COLO668 (cell line): ENCODE results near the gene NDUFA11.

ENCODE experiments used
- DNase-seq: peaks from one replicate; lab custom pipeline; 2025; ENCODE audit not compliant: unreplicated experiment; lab: John Stamatoyannopoulos, UW

Gene NDUFA11

DNA sequence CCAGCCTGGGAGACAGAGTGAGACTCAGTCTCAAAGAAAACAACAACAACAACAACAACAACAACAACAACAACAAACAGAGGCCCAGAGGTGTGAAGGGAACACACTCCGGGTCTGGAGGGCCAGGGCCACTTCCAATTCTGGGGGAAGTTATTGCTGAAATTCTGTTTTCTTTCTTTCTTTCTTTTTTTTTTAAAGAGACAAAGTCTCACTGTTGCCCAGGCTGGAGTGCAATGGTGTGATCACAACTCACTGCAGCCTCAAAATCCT lies 7.0 kb upstream of the NDUFA11 start:
- DNase-seq = no peak

DNA sequence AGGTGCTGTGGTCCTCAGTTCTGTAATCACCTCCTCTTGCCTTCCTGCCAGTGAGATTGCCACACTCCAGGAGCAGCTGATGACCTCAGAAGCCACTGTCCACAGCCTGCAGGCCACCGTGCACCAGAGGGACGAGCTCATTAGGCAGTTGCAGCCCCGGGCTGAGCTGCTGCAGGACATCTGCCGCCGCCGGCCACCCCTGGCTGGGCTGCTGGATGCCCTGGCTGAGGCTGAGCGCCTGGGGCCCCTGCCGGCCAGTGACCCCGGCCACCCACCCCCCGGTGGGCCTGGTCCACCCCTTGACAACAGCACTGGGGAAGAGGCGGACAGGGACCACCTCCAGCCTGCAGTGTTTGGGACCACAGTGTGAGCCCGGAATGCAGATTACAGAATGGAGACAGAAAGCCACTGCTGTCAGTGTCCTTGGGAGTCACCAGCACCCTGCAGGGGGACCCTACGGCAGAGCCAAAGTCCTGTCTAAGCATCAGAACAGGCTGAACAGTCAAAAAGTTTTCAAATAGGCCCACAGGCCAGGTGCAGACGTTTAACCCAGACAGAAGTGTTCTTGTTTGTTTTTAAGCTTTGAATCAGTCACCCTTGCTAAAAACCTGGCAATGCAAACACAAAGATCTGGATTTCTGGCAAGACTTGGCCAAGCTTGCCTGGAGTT lies 5.3 kb upstream of the NDUFA11 start:
- no peak for DNase-seq

DNA sequence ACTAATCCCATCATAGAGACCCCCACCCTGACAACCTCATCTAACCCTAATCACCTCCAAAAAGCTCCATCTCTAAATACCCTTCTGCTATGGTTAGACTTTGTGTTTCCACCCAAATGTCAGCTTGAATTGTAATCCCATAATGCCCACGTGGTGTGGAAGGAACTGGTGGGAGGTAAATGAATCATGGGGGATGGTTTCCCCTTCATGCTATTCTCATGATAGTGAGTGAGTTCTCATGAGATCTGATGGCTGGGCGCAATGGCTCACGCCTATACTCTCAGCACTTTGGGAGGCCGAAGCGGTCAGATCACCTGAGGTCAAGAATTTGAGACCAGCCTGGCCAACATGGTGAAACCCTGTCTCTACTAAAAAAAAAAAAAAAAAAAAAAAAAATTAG lies 3.7 kb upstream of the NDUFA11 start:
- DNase-seq = no peak

DNA sequence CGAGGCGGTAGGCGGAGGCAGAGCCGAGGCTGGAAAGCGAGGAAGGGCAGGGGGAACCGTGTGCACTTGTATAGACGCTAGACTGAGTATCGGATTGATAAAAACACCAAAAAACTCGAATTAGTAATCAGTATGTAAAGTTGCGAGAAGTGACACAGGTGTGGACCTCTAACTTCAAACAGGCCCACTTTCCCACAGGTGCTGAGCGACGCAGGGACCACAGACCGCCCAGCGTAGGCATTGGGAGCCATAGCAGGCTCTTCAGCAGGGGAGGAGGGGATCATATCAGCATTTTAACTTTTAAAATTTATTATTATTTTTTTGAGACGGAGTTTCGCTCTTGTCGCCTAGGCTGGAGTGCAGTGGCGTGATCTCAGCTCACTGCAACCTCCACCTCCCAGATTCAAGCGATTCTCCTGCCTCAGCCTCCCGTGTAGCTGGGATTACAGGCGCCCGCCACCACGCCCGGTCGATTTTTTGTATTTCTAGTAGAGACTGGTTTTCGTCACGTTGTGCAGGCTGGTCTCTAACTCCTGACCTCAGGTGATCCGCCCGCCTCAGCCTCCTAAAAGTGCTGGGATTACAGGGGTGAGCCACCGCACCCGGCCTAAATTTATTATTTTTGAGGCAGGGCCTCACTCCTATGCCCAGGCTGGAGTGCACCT lies 1.7 kb upstream of the NDUFA11 start:
- no peak for DNase-seq

DNA sequence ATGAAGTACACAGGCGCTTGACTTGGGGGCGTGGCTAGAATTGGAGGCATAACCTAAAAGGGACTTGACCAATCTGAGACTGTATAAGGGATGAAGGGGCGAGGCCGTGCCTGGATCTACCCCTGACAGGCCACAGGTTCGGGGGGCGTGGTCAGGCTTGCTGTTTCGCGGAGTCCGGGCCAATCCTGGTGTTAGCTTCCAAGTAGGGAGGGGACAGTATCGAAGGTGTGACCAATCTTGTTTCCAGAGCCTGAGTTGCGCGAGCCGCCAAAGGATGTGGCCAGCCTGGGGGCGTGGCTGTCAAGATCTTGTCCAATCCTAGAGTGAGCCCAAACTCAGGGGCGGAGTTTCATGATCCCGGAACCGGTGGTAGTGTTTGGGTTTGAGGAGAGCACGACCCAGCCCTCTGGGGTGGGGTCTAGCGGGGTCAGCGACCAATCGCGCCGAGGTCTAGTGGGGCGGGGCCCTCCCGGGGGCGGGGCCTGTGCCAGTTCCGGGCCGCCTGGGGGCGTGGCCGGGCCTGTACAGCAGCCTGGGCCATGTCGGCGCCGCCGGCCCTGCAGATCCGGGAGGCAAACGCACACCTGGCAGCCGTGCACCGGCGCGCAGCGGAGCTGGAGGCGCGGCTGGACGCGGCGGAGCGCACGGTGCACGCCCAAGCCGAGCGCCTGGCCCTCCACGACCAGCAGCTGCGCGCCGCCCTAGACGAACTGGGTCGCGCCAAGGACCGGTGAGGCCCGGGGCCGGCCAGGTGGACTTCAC lies 943 bp upstream of the NDUFA11 start, which contains the start of gene VMAC:
TSS of gene VMAC (plus strand) at position 521 of the 762 bp plus-strand sequence. CDS start at position 540, 19 bp downstream.
- DNase-seq = peak; percentile 100

DNA sequence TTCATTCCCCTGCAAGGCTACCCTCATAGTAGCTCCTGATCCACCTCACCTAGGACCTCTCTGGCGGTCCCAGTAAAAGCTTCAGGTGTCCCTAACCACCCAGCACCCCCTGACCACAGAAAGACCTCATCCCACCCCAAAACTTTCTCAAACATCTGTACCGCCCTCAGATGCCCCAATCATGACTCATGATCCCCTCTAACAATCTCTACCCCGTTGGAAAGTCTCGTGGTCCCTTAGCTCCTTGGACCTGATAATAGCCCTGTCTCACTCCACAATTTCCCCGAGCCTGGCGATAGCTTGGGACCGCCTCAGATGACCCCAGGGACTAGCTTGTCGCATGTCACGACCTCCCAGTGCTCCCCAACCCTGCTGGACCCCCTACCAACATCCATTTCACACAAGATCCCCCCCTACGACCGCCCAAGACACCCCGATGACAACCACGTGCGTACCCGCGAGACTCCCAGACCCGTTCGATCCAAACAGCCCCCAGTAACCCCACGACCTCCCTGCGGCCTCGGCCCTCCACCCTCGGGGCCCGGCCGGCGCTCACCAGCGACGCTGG lies 450 bp downstream of the NDUFA11 start:
- DNase-seq = no peak

DNA sequence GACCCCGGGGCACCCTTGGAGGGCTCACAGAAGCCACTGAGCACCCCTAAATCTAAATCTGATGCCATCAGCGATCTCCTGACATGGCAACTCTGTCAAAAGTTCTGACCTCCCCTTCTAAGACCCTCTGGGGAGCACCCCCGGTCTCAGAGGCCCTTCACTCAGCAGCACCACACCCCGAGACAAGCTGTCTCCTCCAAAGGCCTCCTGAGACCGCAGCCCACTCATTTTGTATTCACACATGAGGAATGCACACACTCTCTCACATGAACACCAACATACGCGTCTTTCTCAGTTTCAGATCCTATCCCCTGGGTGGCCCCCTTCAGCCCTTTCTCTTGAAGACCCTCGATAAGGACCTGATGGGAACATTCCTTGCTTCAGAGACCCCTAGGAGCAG lies 2.6 kb downstream of the NDUFA11 start:
- DNase-seq = no peak

DNA sequence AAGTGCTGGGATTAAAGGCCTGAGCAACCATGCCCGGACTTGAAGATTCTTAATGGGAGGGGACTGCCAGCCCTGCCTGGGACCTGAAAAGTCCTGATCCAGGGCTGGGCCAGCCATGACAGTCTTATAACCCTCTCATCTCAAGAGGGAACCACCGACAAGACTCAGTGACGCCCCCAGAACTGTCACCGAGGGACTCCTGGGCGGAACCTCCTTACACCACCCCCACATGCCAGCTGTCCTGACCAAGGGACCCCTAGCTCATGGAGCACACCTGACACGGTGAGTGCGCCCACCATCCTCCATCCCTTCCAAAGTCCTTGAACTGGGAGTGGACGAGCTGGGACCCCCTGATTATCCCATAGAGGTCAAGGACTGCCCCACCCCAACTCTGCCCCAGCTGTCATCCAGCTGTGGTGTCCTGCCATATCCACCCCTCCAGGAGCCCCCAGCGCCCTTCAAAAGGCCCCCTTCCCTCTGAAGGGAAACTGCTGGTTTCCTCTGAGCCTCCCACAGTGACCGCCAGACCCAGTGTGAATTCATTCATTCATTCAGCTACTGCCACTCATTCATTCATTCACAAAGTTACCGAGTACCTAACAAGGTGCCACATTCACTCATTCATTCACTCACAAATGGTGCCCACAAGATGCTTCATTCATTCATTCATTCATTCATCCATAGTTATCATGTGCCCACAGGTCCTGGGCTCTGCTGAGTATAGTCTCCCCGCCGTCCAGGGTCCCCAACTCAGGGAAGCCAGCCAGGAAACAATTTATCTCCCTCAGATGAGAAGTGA lies 3.7 kb downstream of the NDUFA11 start:
- no peak for DNase-seq

DNA sequence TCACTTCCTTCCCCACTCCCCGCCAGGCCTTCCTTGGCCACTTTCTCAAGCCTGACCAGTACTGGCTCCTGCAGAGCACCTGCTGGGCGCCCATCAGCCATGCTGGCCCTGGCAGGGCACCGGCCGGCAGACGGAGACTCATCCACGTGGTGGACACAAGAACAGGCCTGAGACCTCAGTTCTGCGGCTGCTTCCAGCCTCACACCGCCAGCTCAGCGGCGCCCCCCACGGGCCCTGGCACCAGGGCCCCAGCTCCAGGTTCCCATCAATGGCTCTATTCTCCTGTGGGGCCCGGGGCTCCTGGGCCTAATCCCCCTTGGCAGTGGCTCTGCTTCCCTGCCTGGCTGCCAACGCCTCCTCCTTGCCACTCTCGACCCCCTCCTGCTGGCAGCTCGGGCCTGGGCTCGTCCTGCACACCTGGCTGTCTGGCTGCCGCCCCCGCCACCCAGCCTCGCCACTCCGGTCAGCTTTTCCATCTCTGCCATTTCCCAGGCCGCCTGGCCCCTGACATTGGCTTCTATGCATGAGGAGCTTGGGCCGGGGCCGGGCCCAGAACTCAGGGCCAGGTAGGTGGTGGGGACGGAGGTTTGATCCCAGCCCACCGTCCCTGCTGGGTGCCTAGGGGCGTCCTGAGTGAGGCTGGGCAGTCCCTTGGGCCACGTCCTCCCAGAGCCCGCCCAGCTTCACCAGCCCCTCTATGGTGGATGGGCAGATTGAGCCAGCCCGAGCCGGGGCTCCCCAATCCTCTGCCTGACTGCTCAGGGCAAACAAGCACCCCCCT lies 6.2 kb downstream of the NDUFA11 start:
- no peak for DNase-seq

DNA sequence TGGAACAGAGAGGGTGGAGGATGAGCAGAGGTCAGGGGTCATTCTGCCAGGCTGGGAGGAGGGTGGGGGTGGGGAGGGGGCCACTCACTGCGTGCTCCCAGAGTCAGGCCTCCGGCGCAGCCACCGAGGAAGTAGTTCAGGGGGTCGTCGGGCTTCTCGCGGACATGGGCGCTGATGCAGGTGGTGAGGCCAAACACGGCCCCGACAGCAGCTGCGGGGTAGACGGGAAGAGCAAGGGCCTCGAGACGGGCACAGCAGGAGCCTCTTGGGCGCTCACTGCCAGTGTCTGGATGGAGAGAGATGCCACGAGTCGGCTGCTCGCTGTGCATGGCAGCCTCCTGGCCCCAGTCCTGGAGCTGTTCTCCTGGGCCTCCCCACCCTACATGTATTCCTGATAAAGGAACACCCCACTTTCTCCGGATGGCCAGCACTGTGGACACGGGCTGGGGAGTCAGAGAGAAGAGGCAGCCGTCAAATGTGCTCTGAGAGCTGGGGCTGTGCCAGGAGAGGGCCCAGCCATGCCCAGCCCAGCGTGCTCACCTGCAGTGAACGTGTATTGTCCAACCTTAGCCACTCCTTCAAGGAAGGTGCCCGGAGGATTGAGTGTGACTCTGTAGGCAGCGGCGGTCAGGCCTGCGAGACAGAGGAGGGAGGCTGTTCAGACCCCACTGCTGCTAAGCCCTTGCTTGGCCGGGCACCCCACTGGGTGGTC lies 7.1 kb downstream of the NDUFA11 start:
- DNase-seq = no peak

DNA sequence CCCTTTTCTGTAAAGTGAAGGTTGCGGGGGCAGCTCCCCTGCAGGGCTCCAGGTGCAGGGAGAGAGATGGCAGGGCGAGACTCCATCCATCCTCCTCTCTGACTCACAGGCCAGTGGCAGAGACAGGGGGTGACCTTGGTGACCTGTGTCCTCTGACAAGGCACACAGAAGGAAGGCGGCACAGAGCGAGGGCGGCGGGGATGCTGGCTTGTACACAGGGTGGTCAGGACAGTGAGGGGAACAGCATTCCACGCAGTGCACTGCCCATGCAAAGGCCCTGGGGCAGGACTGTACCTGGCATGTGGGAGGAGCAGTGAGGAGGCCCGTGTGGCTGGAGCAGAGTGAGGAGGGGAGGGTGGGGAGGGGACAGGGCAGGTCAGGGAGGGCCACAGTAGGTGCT lies 7.7 kb downstream of the NDUFA11 start:
- no peak for DNase-seq

DNA sequence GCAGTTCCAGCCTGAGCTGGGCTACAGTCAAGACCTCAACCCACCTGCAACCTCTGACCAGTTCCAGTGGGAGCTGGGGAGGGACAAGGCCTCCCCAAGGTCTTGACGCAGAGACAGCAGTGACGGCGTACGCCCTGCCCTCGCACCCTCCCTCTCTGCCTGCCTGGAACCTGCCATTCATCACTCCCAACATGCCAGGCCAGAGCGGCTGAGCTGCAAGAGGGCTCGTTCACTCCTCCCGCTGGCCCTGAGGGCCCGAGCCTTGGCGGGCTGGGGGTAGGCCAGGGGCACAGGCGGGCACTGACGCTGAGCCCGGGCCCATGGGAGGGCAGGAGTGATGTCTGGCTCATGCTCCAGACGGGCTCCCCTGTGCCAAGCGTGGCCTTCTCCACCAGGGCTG lies 8.2 kb downstream of the NDUFA11 start:
- no peak for DNase-seq

DNA sequence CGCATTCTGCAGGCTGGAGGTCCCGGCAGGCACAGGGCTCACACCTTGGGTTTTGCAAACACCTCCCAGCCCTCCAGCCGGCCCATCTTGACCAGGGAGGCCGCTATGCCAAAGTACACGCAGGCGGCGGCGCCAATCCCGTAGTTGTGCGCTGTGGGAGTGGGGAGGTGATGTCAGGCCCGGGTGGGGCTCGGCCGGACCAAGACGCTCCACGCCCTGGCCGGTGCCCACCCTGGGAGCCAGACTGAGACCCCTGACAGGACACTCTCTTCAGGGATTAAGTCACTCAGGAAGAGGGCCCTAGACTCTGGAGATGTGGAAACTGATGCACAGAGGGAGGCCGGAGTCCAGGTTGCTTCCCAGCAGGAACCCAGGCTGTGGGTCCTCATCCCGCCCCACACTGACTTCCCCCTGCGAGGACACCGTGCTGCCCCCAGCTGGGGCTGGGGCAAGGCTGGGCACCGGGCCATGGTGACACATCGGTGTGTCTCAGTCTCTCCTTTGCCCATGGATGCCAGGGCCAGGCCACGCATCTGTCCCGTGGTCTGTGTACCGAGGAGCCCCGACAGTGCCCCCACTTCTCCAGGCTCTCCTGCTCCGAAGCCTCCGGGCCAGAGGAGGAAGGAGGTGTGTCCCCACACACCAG lies 8.8 kb downstream of the NDUFA11 start:
- DNase-seq = no peak

DNA sequence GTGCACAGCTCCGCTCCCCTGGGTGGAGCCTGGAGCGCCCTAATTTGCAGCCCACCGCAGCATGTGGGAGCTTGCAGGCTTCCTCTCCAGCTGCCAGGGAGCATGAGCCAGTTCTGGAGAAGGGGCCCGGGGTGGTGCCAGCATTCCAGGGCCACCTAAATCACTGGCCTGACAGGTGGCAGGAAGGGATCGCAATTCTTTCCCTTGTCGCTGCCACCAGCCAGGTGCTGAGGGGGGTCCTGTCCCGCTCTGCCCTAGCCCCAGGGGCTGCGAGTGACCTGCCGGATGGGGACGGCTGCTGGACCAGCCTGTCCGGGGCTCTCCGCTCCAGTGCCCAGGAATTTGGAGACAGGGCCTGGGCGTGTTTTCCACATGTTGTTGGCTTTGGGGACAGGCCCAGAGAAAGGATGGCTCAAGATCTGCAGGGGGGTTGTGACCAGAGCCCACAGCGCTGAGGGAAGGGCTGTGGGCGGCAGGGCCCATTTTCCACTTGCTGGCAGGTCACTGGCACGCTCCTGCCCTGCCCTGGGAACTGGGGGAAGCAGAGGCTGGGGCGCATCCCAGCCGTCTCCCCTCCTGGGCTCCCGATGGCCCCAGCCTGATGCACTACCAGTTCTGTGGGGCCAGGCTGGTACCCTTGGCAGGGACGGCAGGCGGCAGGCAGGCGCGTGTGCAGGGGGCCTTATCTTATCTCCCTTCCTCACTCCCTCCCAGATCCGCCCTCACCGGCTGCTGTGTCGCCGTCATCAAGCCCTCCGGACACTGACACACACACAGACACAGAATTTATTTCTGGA lies 9.5 kb downstream of the NDUFA11 start:
- DNase-seq = no peak

DNA sequence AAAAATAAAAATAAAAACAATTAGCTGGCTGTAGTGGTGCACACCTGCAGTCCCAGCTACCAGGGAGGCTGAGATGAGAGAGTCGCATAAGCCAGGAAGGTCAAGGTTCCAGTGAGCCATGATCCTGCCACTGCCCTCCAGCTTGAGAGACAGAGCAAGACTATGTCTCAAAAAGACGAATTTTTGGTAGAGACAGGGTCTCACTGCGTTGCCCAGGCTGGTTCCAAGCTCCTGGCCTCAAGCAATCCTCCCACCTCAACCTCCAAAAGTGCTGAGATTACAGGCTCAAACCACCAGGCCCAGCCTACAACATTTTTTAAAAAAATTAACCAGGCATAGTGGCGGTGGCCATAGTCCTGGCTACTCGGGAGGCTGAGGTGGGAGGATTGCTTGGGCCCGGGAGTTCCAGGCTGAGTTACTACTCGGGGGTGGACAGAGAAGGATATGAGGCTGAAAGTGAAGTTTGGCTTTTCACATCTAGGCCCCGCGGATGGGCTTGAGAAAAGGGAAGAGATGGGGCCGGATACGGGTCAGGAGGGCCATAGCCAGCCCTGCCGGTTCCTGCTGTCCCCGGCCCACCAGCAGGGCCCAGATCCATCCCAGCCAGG lies 10.2 kb downstream of the NDUFA11 start:
- no peak for DNase-seq

DNA sequence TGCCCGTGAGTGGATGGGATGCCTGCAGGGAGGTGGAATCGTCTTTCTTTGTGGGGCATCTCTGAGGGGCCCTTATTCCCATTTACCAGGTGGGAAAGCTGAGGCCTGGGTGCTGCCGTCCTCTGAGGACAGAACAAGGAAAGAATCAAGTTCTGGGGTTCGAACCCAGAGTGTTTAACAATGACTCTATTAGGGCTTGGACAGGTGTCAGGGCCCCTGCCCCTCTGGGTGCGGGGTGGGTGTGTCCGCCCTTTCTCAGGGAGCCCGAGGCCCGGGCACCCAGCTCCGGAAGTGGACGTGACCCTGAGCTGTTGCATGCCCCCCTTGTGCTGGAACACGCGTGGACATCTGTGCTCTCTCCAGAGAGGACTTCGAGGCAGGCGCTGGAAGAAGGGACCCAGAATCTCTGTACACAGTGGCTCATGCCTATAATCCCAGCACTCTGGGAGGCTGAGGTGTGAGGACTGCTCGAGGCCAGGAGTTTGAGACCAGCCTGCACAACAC lies 10.8 kb downstream of the NDUFA11 start:
- DNase-seq = no peak

DNA sequence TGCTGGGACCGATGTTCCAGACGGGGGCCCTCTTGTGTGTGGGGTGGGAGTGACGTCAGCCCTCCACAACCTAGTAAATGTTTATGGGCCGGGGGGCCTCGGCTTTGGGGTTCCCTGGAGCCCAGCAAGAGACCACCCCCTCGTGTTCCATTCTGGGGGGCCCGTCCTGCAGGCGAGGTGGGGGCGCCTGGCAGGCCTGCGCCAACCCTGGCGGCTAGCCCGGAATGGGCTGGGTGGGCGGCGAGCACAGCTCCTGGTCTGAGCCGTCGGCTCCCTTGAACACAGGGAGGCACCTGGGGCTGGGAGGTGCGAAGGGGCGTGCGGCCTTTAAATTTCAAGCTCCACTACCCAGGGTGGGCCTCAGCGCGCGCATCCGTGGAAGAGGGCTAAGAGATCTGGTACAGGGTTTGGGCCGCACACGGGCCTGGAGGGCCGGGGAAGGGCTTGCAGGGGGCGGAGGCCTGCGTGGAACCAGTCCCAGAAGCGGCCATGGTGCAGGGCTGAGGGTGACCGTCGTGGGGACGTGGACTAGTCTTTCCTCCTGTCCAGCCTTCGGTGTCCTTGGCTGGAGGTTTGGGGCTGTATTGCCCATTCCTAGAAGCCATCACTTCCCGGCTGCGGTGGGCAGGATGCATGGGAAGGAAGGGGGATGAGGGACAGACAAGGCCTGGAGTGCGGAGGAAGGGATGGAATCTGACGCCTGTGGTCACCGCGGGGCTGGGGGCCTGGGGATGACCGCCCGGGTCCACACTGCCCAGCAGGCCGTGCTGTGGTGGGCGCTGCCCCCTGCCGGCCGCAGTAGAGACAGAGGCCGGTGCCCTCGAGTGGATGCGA lies 11.4 kb downstream of the NDUFA11 start:
- DNase-seq = peak; percentile 62
